ENCODE measurements around the gene ZFAND3.

Gene ZFAND3

DNA sequence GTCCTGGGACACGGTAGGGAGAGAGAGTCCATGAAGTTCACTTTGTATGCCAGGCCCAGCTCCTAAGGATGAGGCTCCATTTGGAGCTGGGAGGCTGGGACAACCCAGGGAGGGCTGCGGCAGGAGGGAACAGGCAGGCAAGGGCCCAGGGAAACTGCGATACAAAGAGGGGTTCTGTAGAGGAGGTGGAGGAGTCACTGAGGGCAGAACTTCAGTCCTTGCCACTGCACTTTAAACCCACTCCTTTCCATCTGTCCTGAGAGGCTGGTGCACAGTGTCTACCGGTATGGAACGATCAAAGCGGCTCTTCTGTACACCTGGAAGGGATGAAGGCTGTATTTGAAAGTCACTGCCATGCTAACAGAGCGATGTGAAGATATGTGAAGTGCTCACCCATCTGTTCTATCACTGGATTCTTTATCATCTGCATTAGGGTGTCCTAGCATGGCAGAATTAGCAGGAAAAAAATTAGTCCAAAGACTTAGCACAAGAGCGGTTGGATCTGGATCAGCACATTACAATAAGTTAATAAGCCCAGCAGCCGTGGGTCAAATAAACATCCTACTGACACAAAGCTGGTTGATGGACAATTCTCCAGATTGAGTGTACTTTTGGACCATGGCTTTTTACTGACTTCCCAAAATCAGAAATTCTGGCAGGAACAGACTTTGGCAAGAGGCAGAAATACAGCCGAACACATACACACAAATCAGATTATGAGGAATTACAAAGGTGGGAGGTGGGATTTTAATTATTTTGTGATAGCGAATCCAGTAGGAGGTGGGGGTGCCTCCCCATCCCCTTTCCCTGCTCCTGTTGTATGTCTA is 20.9 kb upstream of the ZFAND3 start:
- DNase-seq (ENCODE audit: low read depth in 2 of 3, low spot score in 2 of 3), result no peak

DNA sequence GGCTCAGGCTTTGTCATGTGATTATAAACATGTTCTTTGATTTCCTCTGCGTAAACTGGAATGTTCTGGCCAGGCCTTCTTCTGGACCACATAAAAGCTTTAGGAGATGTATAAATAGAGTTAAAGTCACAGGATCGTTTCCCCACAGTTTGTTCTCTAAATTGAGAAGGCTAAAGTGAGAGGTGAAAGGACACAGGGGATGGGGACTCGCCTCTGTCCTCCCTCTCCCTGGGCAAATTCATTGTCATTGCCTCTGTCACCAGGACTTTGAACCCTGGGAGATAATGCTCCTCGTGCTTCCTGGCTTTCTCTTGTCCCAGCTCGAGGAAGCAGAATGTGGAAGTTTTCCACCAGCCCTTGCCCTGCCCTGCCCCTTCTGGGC is 20.3 kb upstream of the ZFAND3 start:
- no peak for DNase-seq (ENCODE audit: low read depth in 2 of 3, low spot score in 2 of 3)

DNA sequence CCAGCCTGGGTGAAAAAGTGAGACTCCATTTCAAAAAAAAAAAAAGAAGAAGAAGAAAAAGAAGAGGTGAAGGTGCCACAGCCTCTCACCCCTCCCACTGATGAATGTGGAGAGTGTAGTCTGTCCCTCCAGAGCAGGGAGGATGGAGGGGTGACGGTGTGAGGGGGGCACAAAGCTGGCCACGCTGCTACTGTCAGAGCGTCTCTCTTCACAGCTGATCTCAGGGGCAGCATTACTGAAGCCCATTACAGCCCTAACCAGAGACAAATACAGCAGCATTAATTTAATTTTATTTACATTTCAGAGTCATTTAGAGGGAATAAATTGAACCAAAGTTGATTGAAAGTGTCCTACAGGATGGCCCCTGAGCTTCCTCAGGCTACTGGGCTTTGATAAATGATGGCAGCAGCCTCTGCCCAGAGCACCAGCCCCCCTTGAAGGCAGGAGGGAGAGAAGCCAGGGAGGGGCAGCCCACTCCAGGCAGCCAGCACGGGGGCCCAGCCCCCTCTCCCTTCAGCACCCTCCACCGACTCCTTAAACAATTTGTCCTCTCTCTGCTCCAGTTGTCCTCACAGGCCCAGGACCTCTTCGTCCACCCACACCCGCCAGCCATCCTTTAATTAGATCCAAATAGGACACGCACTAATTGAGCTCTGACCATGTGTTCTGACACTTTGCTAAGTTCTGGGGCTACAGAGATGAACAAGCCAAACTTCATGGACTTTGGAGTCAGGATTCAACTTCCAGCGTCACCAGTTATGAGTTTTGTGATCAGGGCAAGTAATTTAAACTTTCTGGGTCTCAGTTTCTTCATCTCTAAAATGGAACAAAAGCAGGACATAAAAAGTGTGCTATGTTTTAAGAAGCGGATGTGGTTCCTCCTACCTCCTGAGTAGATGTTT is 18.6 kb upstream of the ZFAND3 start:
- DNase-seq (ENCODE audit: low read depth in 2 of 3, low spot score in 2 of 3), result no peak

DNA sequence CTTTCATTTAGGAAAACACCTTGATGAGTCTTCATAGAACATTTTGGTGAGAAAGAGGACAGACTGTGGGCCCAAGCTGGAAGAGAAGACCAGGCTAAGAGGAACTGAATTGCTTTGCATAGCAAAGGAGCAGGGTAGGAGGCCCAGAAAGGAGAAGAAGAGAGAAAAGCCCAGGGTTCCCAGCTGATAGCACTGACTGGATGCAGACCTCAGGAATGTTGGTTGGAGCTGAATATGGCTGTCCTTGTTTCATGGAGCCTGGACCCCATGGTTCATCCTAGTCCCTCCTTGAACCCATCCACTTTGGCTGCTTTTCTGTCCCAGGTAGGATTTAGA is 18.0 kb upstream of the ZFAND3 start:
- DNase-seq (ENCODE audit: low read depth in 2 of 3, low spot score in 2 of 3), result no peak

DNA sequence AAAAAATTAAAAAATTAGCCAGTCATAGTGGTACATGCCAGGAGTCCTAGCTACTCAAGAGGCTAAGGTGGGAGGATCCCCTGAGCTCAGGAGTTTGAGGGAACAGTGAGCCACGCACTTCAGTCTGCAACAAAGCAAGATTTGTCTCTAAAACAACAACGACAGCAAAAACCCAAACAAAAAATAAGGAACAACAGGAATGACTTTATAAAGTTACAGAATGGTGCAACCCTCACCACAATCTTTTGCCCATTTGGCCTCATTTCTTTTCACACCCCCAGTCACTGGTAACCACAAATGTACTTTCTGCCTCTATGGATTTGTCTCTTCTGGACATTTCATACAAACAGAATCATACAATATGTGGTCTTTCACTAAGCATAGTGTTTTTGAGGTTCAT is 16.7 kb upstream of the ZFAND3 start:
- no peak for DNase-seq (ENCODE audit: low read depth in 2 of 3, low spot score in 2 of 3)

DNA sequence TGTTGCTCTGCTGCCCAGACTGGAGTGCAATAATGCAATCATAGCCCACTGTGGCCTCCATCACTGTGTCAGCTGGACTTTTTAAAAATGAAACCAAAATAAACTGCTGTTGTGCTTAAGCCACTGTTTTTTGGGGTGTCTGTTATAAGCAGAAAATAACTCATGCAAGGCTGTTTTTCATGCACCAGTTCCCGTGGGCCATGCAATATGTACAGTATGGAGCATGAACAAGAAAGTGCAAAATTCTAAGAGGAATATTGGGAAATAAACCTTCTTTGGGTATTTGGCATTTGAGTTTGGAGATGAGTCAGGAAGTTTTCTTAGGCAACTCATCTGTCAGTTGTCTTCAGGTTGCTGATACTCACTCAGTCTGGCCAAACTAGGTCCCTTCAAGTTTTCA is 14.9 kb upstream of the ZFAND3 start:
- DNase-seq (ENCODE audit: low read depth in 2 of 3, low spot score in 2 of 3), result no peak

DNA sequence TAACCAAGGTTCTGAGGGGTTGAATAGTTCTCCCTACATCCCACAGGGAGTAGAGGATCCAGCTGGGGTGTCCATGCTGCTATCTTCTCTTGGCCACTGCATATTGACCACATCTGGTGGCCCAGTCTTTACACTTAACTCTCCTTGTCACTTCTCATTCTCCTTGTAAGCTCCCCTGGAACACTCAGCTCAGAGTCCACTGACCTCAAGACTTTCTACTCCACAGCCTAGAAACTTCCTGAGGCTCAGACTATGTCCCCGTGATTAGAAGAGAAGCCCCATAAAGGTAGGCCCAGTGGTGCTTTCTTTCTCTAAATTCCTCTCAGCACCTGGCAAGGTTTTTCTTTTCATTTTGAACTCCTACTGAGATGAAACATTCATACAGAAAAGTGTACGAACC is 13.3 kb upstream of the ZFAND3 start:
- no peak for DNase-seq (ENCODE audit: low read depth in 2 of 3, low spot score in 2 of 3)

DNA sequence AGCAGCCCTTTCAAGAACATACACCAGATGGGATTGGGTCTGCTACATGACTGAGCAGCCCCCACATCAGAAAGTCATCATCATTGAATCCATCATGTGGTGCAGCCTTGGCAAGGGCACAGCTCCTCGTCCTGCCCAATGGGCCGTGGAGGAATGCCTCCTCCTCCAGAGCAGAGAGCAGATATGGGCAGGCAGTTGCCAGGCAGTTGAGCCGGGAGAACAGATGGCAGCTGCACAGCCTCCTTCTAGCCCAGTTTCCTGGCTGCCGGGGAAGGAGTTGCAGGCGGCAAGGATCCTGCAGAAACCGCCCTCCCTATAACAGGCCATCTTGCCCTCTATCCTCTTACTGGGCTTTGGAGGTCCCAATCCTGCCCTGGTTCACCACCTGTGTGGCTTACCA is 11.9 kb upstream of the ZFAND3 start:
- no peak for DNase-seq (ENCODE audit: low read depth in 2 of 3, low spot score in 2 of 3)

DNA sequence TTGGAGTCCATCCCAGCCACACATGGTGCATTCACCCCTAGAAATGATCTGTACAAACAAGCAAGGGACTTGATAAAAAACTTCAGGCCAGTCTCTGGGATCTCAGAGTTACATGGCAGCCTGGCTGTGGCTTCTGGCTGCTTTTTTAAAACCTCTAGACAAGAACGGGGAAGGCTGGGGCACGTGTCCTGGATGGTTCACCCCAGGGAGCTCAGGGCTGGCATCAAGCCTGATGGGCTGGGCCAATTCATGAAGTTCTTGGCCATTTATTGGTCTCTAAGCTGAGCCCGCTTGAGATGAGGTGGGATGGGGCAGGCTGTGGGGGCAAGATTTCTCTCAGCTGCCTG is 10.4 kb upstream of the ZFAND3 start:
- DNase-seq (ENCODE audit: low read depth in 2 of 3, low spot score in 2 of 3), result no peak

DNA sequence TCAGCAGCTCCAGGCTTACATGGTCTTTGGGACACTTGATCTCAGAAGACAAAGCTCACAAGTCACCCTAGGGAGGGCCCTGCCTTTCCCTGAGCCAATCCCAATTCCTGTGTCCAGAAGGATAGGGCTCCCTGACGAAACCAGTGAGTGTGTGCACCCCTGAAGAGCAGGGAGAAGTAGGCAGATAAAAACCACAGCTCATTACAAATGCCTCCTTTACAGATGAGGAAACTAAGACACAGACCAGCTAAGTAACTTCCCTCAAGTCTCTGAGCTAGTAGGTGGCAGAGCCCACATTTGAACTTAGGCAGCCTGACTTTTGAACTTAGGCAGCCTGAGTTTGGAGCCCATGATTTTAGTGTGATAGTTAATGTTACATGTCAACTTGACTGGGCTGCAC is 6.7 kb upstream of the ZFAND3 start:
- DNase-seq (ENCODE audit: low read depth in 2 of 3, low spot score in 2 of 3), result no peak

DNA sequence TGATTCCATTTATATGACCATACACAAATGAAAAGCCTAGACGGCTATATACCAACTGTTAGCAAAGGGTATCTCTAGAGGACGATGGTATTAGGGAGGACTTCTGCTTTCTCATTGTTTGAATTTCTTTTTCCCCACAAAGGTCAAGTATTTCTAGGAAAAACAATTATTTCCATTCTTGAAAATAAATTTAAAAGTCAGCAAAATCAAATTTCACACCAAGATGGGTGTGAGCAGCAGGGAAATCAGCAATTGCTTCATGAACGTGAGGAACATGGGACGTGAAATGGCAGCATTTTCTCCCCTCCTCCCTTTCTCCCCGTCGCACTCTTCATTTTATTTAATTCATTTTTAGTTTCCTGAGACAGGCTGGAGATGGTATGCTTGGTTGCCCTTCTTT is 5.2 kb upstream of the ZFAND3 start:
- DNase-seq (ENCODE audit: low read depth in 2 of 3, low spot score in 2 of 3), result no peak

DNA sequence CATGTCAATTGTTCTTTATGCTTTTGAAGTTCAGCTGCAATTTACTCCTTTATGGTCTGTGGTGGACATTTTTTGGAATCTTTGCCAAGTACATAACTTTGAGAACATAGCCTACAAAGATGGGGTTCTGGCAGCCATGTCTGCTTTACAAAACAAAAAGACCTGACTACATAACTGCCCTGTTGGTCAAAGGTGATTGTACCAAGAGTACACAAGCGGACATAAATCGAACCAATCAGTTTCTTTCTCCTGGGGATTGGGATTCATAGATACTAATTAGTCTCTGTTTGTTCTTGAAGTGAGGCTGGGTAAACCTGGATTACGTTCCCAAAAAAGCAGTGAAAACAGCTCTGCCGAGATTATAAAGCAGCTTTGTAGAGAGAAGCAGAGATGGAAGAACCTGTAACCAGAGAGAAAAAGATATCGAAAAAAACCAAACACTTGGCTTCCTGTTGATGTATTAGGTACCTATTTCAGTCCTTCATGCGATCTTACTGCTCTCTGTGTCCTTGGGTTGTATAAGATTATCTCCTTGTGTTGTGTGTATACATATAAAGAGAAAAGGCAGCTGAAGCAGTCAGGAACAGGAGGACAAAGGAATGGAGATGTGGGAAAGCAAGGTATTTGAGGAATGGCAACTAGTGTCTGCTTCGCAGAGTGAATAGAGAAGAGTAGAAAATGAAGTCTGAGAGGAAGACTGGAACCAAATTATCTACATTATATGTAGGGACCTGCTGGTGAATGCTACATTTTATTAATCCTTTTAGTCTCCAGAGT is 2.7 kb upstream of the ZFAND3 start:
- DNase-seq (ENCODE audit: low read depth in 2 of 3, low spot score in 2 of 3), result no peak

DNA sequence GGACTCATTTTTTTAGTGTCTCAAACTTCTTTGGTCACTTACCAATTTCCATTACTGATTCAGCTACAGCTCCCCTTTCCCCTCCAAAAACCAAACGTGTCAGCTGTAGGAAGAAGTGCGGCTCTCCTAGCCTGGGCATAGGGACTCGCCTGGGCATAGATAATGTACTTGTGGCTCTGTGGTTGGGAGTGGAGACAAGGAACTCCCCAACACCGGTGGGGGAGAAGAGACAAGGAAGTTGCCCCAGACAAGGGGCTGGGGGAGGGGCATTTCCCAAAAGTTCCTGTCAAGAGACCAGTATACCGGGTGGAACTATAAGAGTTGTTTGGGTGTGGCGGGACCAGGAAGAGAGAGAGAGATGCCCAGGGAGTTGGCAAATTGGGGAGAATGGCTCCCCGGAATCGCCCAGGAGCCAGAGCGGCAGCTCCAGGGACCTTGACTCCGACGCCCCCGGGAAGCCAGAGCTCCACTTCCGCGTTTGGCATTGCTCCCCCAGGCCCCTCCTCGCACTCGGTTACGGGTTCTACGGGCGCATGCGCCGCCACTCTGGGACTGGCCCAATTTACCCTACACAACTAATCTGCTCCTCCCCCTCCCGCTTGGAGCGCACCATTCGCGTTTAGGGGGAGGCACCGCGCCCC is 871 bp upstream of the ZFAND3 start:
- DNase-seq (ENCODE audit: low read depth in 2 of 3, low spot score in 2 of 3), result peak in 1 of 3 experiments; percentile 85

DNA sequence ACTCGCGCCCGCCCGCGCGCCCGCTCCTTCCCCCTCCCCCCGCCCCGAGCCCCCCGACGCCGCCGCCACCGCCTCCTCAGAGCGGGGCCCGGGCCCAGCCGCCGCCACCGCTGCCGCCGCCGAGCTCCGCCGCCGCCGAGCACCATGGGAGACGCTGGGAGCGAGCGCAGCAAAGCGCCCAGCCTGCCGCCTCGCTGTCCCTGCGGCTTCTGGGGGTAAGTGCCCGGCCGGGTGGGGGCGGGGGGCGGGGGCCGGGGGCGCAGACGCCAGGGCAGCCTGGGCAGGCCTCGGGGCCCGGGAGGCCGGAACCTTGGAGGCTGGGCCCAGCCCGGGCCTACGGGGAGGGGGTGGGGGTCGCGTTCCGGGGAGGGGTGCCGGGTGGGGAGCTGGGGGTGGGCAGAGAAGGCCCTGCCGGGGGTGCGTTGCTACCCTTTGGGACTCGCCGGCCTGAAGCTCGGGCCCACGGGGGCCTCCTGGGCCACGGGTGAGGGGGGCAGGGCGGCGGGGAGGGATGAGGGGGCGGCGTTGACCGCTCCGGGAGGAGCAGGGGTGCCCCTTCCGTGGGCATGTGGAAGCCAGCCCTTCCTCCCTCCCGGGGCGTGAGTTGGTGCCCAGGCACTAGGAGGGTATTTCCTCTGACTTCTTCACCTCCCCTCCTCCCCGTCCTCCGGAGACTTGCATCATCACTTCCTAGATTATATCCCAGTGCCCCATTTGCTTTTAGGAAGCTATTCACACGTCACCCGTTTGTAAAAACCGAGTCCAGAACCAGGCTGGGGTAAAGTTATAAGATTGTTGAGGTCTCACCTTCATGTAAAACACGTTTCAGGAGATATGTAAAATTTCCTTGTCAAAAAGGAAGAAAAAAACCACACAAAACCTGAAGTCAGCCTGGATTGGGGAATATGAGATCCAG is 533 bp downstream of the ZFAND3 start:
- DNase-seq (ENCODE audit: low read depth in 2 of 3, low spot score in 2 of 3), result peak in 2 of 3 experiments; percentile 31 to 44

DNA sequence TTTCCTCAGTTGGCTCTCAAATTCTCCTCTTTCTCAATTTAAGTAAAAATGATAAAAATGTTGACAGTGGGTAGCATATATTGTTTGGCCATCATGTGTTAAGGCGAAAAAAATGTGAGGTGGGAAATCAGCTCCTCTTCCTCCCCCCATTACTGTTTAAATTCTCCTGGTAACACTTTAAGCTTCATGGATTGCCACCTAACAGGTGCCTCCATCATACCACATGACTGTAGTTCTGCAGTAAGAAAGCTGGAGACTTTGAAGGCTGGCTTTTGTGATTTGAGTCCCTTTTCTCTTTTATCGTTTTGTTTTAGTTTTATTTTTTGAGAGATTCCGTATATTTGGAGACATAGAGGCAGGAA is 1.2 kb downstream of the ZFAND3 start:
- DNase-seq (ENCODE audit: low read depth in 2 of 3, low spot score in 2 of 3), result no peak

DNA sequence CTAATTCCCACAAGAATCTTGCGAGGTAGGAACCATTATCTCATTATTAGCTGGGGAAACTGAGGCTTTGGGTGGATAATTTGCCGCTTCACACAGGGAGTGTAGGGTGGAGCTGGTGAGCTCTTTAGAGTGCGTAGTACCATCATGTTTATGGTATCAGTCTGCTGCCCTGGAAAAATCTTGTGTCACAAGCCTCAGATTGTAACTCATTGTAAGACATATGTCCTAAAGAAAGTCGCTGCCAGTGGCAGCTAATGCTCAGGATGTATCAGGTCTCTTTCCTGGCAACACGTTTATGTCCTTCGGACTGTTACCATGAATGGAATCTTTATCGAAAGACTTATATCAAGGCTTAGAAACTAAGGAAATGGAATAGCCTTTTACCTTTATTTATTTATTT is 1.9 kb downstream of the ZFAND3 start:
- no peak for DNase-seq (ENCODE audit: low read depth in 2 of 3, low spot score in 2 of 3)

DNA sequence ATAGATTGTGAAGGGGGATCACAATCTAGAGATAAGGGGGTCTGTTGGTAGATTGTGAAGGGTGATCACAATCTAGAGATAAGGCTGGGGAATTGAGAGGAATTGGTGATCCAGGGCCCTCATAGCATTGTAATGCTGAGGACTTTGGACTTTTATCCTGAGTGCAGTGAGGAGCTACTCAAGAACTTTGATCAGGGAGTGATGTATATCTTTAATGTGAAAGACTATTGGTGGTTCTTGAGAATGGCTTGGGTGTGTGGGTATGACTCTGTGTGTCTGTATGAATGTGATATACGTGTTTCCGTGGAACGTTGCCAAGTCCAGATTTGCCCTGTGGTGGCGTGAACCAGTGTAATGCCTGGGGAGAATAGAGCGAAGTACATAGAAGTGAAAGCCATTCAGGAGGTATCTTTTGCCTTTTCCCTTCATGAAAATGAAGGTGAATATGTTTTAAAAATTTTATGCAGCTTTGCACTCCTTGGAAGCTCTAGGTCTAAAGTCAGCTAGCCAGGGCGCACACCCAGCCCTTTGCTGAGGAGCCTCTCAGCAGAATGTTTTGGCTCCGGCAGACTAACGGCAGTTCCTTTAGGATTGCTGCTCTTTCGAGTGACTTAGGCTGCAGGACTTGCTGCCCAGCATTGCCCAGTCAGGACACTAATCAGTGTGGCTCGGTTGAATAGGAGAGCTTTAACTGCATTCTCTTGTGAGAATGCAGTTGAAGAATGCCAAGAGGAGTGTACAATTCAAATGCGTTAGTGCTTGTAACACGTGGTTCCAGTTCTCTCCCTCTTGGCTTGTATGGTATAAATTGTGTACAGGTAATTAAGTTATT is 3.5 kb downstream of the ZFAND3 start:
- no peak for DNase-seq (ENCODE audit: low read depth in 2 of 3, low spot score in 2 of 3)

DNA sequence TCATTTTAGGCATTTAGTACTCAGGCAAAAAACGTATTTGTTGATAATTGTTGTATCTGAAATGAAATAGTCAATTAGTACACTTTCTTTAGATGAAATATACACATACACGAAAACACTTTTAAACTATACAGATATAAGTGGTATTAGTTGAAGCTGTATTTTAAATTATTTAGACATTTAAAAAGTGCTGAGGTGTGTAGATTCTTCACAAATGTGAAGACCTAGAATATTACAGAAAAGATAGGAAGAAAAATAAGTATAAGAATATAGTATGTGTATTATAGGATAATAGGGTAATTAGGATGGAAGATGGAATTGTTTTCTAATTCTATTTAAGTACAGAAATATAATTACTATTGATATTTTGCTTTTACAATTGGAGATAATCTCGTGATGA is 4.6 kb downstream of the ZFAND3 start:
- DNase-seq (ENCODE audit: low read depth in 2 of 3, low spot score in 2 of 3), result no peak

DNA sequence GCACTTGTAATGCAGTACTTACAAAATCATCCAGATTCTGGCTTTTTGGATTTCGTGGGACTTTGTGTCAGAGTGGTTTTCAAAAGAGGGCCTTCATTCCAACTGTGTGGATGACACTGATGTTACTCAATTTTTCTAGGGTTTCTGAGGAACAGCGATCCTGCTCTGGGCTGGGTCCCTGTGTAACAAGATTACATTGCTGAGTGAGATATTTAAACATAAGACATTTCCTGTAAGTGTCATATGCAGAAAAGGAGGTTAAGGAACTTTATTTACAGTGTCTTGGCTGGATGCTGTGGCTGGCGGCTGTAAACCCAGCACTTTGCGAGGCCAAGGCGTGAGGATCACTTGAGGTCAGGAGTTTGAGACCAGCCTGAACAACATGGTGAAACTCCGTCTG is 6.7 kb downstream of the ZFAND3 start:
- DNase-seq (ENCODE audit: low read depth in 2 of 3, low spot score in 2 of 3), result no peak

DNA sequence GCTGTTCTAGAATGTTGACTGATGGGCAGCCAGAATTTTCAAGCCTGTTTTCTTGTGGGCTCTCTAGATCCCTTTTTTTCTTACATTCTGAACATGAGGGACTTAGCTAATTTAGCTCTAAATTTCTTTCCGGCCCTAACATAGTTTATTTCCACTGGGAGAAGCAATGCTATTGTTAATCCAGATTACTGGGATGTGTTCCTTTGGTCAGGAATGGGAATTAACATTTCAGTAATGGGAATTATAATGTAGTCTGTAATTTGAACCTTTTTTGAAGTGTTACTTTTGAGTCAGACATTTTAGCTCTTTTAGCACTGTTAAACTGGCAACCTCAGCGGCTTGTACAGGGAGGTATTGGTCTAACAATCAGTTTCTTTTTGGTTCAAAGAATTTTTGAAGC is 7.5 kb downstream of the ZFAND3 start:
- DNase-seq (ENCODE audit: low read depth in 2 of 3, low spot score in 2 of 3), result no peak
